A673 (cell line): Measurements from ENCODE around the gene MEX3B. TPM values are rescaled to one million over a fixed set of nuclear protein-coding genes. Genes with fewer than 3 reads are reported as not detected.

Experiments
- BruUV-seq: library from RNA; stranded (reverse); fragments of 400-500 nt; replicated peaks from 2 replicates; lab custom pipeline; 2021; lab: Mats Ljungman, UMichigan
- CTCF ChIA-PET: fragments of 300-600 bp; sonication (Branson Sonifier 250); formaldehyde crosslinking; loops from one replicate; lab custom pipeline; 2022; ENCODE audit warnings: antibody characterized with exemption; lab: Charles Lee
- POLR2A ChIA-PET: fragments of 300-600 bp; sonication (Branson Sonifier 250); formaldehyde crosslinking; loops from one replicate; lab custom pipeline; 2022; ENCODE audit warnings: antibody characterized with exemption; ENCODE audit not compliant: low non-redundant PET; lab: Charles Lee
- DNase-seq: peaks from one replicate; pipeline ENCODE4 v3.0.0-alpha.2; 2015; ENCODE audit warnings: low spot score
- H3K27ac ChIP-seq: fragments of 200-600 bp; sonication (generic); 2 replicates; pipeline ENCODE4 v1.5.1; 2016; ENCODE audit warnings: mixed run types, low read depth, mild to moderate bottlenecking, mixed read lengths, antibody characterized with exemption, low read length; ENCODE audit not compliant: poor library complexity, severe bottlenecking
- H3K27me3 ChIP-seq: fragments of 200-600 bp; sonication (generic); replicated peaks from 2 replicates; pipeline ENCODE4 v1.6.1; 2017; ENCODE audit warnings: mixed run types, low read depth, mild to moderate bottlenecking, mixed read lengths, antibody characterized with exemption, low read length; ENCODE audit not compliant: insufficient read depth, poor library complexity
- H3K36me3 ChIP-seq: fragments of 200-600 bp; sonication (generic); 2 replicates; pipeline ENCODE4 v1.6.1; 2016; ENCODE audit warnings: mixed run types, mild to moderate bottlenecking, mixed read lengths, antibody characterized with exemption, low read length; ENCODE audit not compliant: insufficient read depth, poor library complexity, severe bottlenecking
- H3K4me1 ChIP-seq: fragments of 200-600 bp; sonication (generic); 2 replicates; pipeline ENCODE4 v1.6.1; 2017; ENCODE audit warnings: mixed run types, mild to moderate bottlenecking, mixed read lengths, antibody characterized with exemption, low read length; ENCODE audit not compliant: insufficient read depth, poor library complexity, severe bottlenecking
- H3K4me3 ChIP-seq: fragments of 200-600 bp; sonication (generic); 2 replicates; pipeline ENCODE4 v1.5.1; 2016; ENCODE audit warnings: low read depth, mixed run types, mild to moderate bottlenecking, mixed read lengths, low read length; ENCODE audit not compliant: poor library complexity, severe bottlenecking
- H3K9me3 ChIP-seq: fragments of 200-600 bp; sonication (generic); 2 replicates; pipeline ENCODE4 v1.6.1; 2016; ENCODE audit warnings: mixed run types, low read depth, mild to moderate bottlenecking, mixed read lengths, antibody characterized with exemption, low read length; ENCODE audit not compliant: poor library complexity, severe bottlenecking
- EZH2 ChIP-seq: fragments of 200-600 bp; sonication (generic); IDR thresholded peaks from 2 replicates; pipeline ENCODE4 v1.6.1; 2017; ENCODE audit warnings: borderline replicate concordance, low read depth, mild to moderate bottlenecking, mixed read lengths, antibody characterized with exemption, low read length; ENCODE audit not compliant: poor library complexity, severe bottlenecking
- intact Hi-C: fragments of 100-400 bp; cut with micrococcal nuclease; formaldehyde crosslinking; loops from one replicate; pipeline ENCODE4 v1.10.0; 2022; ENCODE audit not compliant: unreplicated experiment
- total RNA-seq: library from RNA; stranded (reverse); gene quantifications from 2 replicates; pipeline ENCODE4 v1.2.3, GENCODE V29; 2021
- TF ChIP-seq, protein P1 (sequence below): fragments of 300-800, 200-600 bp; sonication (generic); conservative IDR thresholded peaks from 2 replicates; pipeline ENCODE4 v1.5.1; 2017; ENCODE audit warnings: low read depth, mild to moderate bottlenecking, antibody characterized with exemption, low read length, moderate library complexity, mixed read lengths

MEX3B gene
- total RNA-seq, 1 experiment from 2014 or later = 5.5 TPM

DNA sequence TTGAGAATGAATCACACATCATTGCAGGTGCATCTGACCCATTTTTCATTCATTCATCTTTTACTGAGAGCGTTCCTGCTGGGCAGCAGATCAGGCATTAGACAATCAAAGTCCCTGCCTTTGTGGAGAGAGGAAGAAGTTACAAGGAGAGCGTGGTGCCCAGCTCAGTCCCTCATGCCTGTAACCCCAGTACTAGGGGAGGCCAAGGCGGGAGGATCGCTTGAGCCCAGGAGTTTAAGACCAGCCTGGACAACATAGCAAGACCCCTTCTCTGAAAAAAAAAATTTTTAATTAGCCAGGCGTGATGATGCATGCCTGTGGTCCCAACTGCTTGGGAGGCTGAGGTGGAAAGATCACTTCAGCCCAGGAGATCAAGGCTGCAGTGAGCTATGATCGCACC, 35.0 kb upstream of the MEX3B start:
- no peaks in the 10 kb centered on the region for H3K36me3 ChIP-seq
- no peaks in the 10 kb centered on the region for H3K9me3 ChIP-seq
- H3K4me1 ChIP-seq = no peaks in the 10 kb centered on the region
- H3K27ac ChIP-seq = no peak overlapping the region
- TF ChIP-seq, protein P1, sequence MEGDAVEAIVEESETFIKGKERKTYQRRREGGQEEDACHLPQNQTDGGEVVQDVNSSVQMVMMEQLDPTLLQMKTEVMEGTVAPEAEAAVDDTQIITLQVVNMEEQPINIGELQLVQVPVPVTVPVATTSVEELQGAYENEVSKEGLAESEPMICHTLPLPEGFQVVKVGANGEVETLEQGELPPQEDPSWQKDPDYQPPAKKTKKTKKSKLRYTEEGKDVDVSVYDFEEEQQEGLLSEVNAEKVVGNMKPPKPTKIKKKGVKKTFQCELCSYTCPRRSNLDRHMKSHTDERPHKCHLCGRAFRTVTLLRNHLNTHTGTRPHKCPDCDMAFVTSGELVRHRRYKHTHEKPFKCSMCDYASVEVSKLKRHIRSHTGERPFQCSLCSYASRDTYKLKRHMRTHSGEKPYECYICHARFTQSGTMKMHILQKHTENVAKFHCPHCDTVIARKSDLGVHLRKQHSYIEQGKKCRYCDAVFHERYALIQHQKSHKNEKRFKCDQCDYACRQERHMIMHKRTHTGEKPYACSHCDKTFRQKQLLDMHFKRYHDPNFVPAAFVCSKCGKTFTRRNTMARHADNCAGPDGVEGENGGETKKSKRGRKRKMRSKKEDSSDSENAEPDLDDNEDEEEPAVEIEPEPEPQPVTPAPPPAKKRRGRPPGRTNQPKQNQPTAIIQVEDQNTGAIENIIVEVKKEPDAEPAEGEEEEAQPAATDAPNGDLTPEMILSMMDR = no peak
- no peak for TF ChIP-seq EZH2
- no peak for DNase-seq
- POLR2A ChIA-PET = no interaction called here
- no peak overlapping the region for H3K4me3 ChIP-seq
- CTCF ChIA-PET = no interaction called here
- peaks cover 4% of the 10 kb centered on the region for H3K27me3 ChIP-seq
- intact Hi-C loops = no loop called here
- no TSS peak for BruUV-seq

DNA sequence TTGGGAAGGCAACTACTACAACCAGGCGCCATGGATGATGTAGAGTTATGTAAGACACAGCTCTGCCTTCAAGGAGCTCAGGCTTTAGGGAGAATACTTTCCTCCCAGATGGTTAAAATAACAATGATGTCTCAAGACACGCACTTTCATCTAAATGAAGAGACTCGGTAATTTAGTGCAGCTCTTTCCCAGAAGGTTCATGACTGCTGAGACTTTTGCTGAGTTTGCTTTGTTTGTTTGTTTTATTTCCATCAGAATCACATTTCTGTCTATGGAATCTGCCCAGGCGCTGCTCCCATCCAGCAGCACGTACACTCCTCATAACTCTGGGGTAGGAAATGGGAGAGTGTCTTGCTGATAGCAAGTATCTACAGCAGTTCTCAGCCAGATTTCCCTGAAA, 33.9 kb upstream of the MEX3B start:
- Histone ChIP-seq H3K27me3 (peaks cover 4% of the 10 kb centered on the region), H3K27ac (no peak overlapping the region), H3K4me3 (no peak overlapping the region), H3K36me3 (no peaks in the 10 kb centered on the region), H3K4me1 (no peaks in the 10 kb centered on the region), H3K9me3 (no peaks in the 10 kb centered on the region)
- ChIA-PET CTCF (no interaction called here), POLR2A (no interaction called here)
- TF ChIP-seq EZH2 = no peak
- TF ChIP-seq, protein P1 = no peak
- intact Hi-C loops = no loop called here
- BruUV-seq = no TSS peak
- no peak for DNase-seq

DNA sequence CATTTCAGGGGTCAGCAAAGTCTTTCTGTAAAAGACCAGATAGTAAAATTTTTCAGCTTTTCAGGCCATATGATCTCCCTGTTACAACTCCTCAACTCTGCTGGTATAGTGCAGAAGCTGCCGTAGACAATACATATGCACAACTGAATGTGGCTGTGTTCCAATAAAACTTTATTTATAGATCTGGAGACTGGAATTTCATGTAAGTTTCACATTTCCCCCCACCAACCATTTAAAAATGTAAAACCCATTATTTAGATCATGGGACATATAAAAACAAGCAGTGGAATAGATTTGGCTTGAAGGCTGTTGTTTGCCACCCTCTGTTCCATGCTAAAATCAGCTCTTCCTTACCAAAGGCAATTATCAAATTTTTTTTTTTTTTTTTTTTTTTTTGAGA, 28.8 kb upstream of the MEX3B start:
- H3K36me3 ChIP-seq = no peaks in the 10 kb centered on the region
- no peaks in the 10 kb centered on the region for H3K4me1 ChIP-seq
- intact Hi-C loops = no loop called here
- H3K27ac ChIP-seq = no peak overlapping the region
- peaks cover 2% of the 10 kb centered on the region for H3K27me3 ChIP-seq
- no TSS peak for BruUV-seq
- CTCF ChIA-PET = no interaction called here
- POLR2A ChIA-PET = no interaction called here
- no peak overlapping the region for H3K4me3 ChIP-seq
- DNase-seq = no peak
- TF ChIP-seq, protein P1 = no peak
- no peak for TF ChIP-seq EZH2
- H3K9me3 ChIP-seq = no peaks in the 10 kb centered on the region
